SK-N-SH (cell line): ENCODE data around the gene MALT1.

Source experiments
- ELF1 ChIP-seq: IDR thresholded peaks from 2 replicates; pipeline ENCODE4 v1.4.0; 2012
- EP300 ChIP-seq, 2 experiments: IDR thresholded peaks; 2 replicates each; pipeline versions ENCODE4 v1.4.0 to v1.6.1; 2012; ENCODE audit warnings: borderline replicate concordance in 1 of 2, low read depth in 1 of 2, low read length in 1 of 2
- FOXJ3 ChIP-seq: sonication (generic); formaldehyde crosslinking; IDR thresholded peaks from 2 replicates; pipeline ENCODE4 v1.5.1; 2020; ENCODE audit warnings: mild to moderate bottlenecking, missing genetic modification reagents
- MXI1 ChIP-seq: IDR thresholded peaks from 2 replicates; pipeline ENCODE4 v1.6.1; 2012; ENCODE audit warnings: mild to moderate bottlenecking, low read depth, low read length, improper control_type of control experiment
- POLR2AphosphoS5 ChIP-seq: IDR thresholded peaks from 2 replicates; pipeline ENCODE4 v1.6.1; 2012; ENCODE audit warnings: low read depth, low read length
- RAD21 ChIP-seq: IDR thresholded peaks from 2 replicates; pipeline ENCODE4 v1.6.1; 2012; ENCODE audit warnings: mild to moderate bottlenecking, low read length
- SIN3A ChIP-seq: IDR thresholded peaks from 2 replicates; pipeline ENCODE4 v1.6.1; 2012; ENCODE audit warnings: low read depth, mild to moderate bottlenecking, low read length, moderate library complexity, borderline replicate concordance
- SMC3 ChIP-seq: IDR thresholded peaks from 2 replicates; pipeline ENCODE4 v1.6.1; 2012; ENCODE audit warnings: low read depth, low read length, improper control_type of control experiment
- TAF1 ChIP-seq: IDR thresholded peaks from 2 replicates; pipeline ENCODE4 v1.6.1; 2012; ENCODE audit warnings: low read depth, mild to moderate bottlenecking, low read length, moderate library complexity, borderline replicate concordance
- TCF12 ChIP-seq: IDR thresholded peaks from 2 replicates; pipeline ENCODE4 v1.4.0; 2012
- YY1 ChIP-seq: IDR thresholded peaks from 2 replicates; pipeline ENCODE4 v1.4.0; 2012; ENCODE audit warnings: low read depth, mild to moderate bottlenecking
- TF ChIP-seq, protein P1 (sequence below): fragments of 200-600 bp; sonication (generic); IDR thresholded peaks from 2 replicates; pipeline ENCODE4 v1.6.1; 2017; ENCODE audit warnings: antibody characterized with exemption, mild to moderate bottlenecking, moderate library complexity
- TF ChIP-seq, protein P2 (sequence below): fragments of 150-350 bp; IDR thresholded peaks from 2 replicates; pipeline ENCODE4 v1.6.1; 2017; ENCODE audit warnings: antibody characterized with exemption, low read length, low read depth, borderline replicate concordance

DNA sequence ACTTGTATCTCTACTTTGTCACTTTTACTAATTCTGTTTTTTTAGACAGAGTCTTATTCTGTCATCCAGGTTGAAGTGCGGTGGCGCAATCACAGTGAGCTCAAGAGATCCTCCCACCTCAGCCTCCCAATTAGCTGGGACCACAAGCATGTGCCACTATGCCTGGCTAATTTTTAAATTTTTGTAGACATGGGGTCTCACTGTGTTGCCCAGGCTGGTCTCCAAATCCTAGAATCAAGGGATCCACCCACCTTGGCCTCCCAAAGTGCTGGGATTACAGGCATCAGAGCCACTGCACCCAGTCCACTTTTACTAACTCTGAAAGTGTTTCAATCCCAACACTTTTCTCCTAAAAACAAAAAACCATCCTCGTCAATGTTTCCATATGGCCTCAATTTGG lies 94.9 kb downstream of the MALT1 start:
- TF ChIP-seq POLR2AphosphoS5 (no peak), SIN3A (no peak), YY1 (no peak), MXI1 (no peak), TAF1 (no peak), TCF12 (no peak), RAD21 (no peak), FOXJ3 (CRISPR knock-in tag) (no peak), ELF1 (no peak), SMC3 (no peak), EP300 (IDR thresholded peaks at IDR 0.05; ENCODE audit: borderline replicate concordance in 1 of 2, low read depth in 1 of 2, low read length in 1 of 2) (no peak)
- TF ChIP-seq, protein P1, sequence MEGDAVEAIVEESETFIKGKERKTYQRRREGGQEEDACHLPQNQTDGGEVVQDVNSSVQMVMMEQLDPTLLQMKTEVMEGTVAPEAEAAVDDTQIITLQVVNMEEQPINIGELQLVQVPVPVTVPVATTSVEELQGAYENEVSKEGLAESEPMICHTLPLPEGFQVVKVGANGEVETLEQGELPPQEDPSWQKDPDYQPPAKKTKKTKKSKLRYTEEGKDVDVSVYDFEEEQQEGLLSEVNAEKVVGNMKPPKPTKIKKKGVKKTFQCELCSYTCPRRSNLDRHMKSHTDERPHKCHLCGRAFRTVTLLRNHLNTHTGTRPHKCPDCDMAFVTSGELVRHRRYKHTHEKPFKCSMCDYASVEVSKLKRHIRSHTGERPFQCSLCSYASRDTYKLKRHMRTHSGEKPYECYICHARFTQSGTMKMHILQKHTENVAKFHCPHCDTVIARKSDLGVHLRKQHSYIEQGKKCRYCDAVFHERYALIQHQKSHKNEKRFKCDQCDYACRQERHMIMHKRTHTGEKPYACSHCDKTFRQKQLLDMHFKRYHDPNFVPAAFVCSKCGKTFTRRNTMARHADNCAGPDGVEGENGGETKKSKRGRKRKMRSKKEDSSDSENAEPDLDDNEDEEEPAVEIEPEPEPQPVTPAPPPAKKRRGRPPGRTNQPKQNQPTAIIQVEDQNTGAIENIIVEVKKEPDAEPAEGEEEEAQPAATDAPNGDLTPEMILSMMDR = no peak
- TF ChIP-seq, protein P2, sequence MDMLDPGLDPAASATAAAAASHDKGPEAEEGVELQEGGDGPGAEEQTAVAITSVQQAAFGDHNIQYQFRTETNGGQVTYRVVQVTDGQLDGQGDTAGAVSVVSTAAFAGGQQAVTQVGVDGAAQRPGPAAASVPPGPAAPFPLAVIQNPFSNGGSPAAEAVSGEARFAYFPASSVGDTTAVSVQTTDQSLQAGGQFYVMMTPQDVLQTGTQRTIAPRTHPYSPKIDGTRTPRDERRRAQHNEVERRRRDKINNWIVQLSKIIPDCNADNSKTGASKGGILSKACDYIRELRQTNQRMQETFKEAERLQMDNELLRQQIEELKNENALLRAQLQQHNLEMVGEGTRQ = no peak
